OCI-LY7 (cell line): ENCODE data around the gene NTM. TPM values are rescaled to one million over a fixed set of nuclear protein-coding genes. Genes with fewer than 3 reads are reported as not detected.

ENCODE experiments used
- BruUV-seq: library from RNA; stranded (reverse); fragments of 400-500 nt; replicated peaks from 2 replicates; lab custom pipeline; 2021; lab: Mats Ljungman, UMichigan
- CTCF ChIA-PET: fragments of 300-600 bp; sonication (Branson Sonifier 250); formaldehyde crosslinking; loops from one replicate; lab custom pipeline; 2022; ENCODE audit warnings: antibody characterized with exemption; ENCODE audit not compliant: unreplicated experiment; lab: Charles Lee
- POLR2A ChIA-PET: fragments of 300-600 bp; sonication (Branson Sonifier 250); formaldehyde crosslinking; loops from one replicate; lab custom pipeline; 2022; ENCODE audit warnings: antibody characterized with exemption; lab: Charles Lee
- DNase-seq: peaks from one replicate; pipeline ENCODE4 v3.0.0-alpha.2; 2015; ENCODE audit warnings: low spot score
- H2AFZ ChIP-seq: fragments of 200-600 bp; sonication (generic), shearing (Covaris generic); 2 replicates; pipeline ENCODE4 v1.6.1; 2014; ENCODE audit warnings: mild to moderate bottlenecking, antibody characterized with exemption, low read length, moderate library complexity
- H3K27ac ChIP-seq: fragments of 200-600 bp; sonication (generic); 2 replicates; pipeline ENCODE4 v1.5.1; 2014; ENCODE audit warnings: mixed run types, low read depth, mild to moderate bottlenecking, moderate library complexity, low read length, inconsistent platforms; ENCODE audit not compliant: poor library complexity, severe bottlenecking
- H3K36me3 ChIP-seq: fragments of 200-600 bp; sonication (generic); 2 replicates; pipeline ENCODE4 v1.6.1; 2014; ENCODE audit warnings: mild to moderate bottlenecking, antibody characterized with exemption, low read length, moderate library complexity, mixed read lengths; ENCODE audit not compliant: insufficient read depth
- H3K4me1 ChIP-seq: fragments of 200-600 bp; sonication (generic); 2 replicates; pipeline ENCODE4 v1.5.1; 2014; ENCODE audit warnings: mild to moderate bottlenecking, low read length; ENCODE audit not compliant: insufficient read depth, poor library complexity, severe bottlenecking
- H3K4me2 ChIP-seq: fragments of 200-600 bp; sonication (generic); 2 replicates; pipeline ENCODE4 v1.6.1; 2014; ENCODE audit warnings: mild to moderate bottlenecking, low read length
- H3K4me3 ChIP-seq: fragments of 200-600 bp; sonication (generic); 2 replicates; pipeline ENCODE4 v1.5.1; 2014; ENCODE audit warnings: mild to moderate bottlenecking, low read depth, low read length; ENCODE audit not compliant: poor library complexity, severe bottlenecking
- H3K79me2 ChIP-seq: fragments of 200-600 bp; sonication (generic); 2 replicates; pipeline ENCODE4 v1.6.1; 2016; ENCODE audit warnings: low read depth, mild to moderate bottlenecking, low read length, moderate library complexity, mixed read lengths; ENCODE audit not compliant: insufficient read depth
- H3K9me2 ChIP-seq: fragments of 200-600 bp; sonication (generic); 2 replicates; pipeline ENCODE4 v1.6.1; 2016; ENCODE audit warnings: mild to moderate bottlenecking, low read length, mixed read lengths; ENCODE audit not compliant: insufficient read depth
- H3K9me3 ChIP-seq: fragments of 200-600 bp; sonication (generic); 2 replicates; pipeline ENCODE4 v1.6.1; 2014; ENCODE audit warnings: mild to moderate bottlenecking, mixed run types, low read length, mixed read lengths
- H4K20me1 ChIP-seq: fragments of 200-600 bp; sonication (generic); 2 replicates; pipeline ENCODE4 v1.6.1; 2014; ENCODE audit warnings: mild to moderate bottlenecking, antibody characterized with exemption, low read length, moderate library complexity, mixed read lengths; ENCODE audit not compliant: insufficient read depth
- CTCF ChIP-seq: fragments of 200-600 bp; sonication (generic); conservative IDR thresholded peaks from 2 replicates; pipeline ENCODE4 v1.5.1; 2014; ENCODE audit warnings: mild to moderate bottlenecking, antibody characterized with exemption, low read length, moderate library complexity, mixed read lengths
- EZH2phosphoT487 ChIP-seq: fragments of 200-600 bp; sonication (generic); IDR thresholded peaks from 2 replicates; pipeline ENCODE4 v1.6.1; 2018; ENCODE audit warnings: low read depth, borderline replicate concordance, mild to moderate bottlenecking, mixed run types, antibody characterized with exemption, low read length, moderate library complexity, mixed read lengths
- intact Hi-C: fragments of 100-400 bp; cut with micrococcal nuclease; formaldehyde crosslinking; loops from one replicate; pipeline ENCODE4 v1.10.0; 2022; ENCODE audit not compliant: unreplicated experiment
- total RNA-seq, 2 experiments: library from RNA; depleted of rRNA in 1 of 2; stranded (reverse); fragments of >200 nt in 1 of 2; shearing (Covaris generic) in 1 of 2; gene quantifications; 2 replicates each; pipeline ENCODE4 v1.2.3, GENCODE V29; 2014 to 2022

Gene NTM
- total RNA-seq, 2 experiments from 2014 or later: not detected

GRCh38 chr11:131750152-131750551, 379.7 kb downstream of the NTM start:
- BruUV-seq: no TSS peak
- no peaks in the 10 kb centered on the region for H3K9me3 ChIP-seq
- POLR2A ChIA-PET: no interaction called here

GRCh38 chr11:131750692-131751091, 380.3 kb downstream of the NTM start:
- no peaks in the 10 kb centered on the region for H3K9me3 ChIP-seq
- no peak for DNase-seq
- TF ChIP-seq CTCF (no peak), EZH2phosphoT487 (no peak)
- no peaks in the 10 kb centered on the region for H3K36me3 ChIP-seq
- H3K4me3 ChIP-seq: no peak overlapping the region
- no peak overlapping the region for H2AFZ ChIP-seq
- H3K79me2 ChIP-seq: no peaks in the 10 kb centered on the region
- H3K27ac ChIP-seq: no peak overlapping the region
- H4K20me1 ChIP-seq: no peaks in the 10 kb centered on the region
- intact Hi-C loops: no loop called here
- no TSS peak for BruUV-seq
- H3K4me1 ChIP-seq: no peaks in the 10 kb centered on the region
- ChIA-PET CTCF (no interaction called here), POLR2A (no interaction called here)
- no peak overlapping the region for H3K4me2 ChIP-seq
- no peaks in the 10 kb centered on the region for H3K9me2 ChIP-seq

More at GRCh38 chr11:131750152-131750551, 379.7 kb downstream of the NTM start:
- no peak overlapping the region for H3K4me2 ChIP-seq
- CTCF ChIA-PET: no interaction called here
- no peaks in the 10 kb centered on the region for H3K36me3 ChIP-seq
- H2AFZ ChIP-seq: no peak overlapping the region
- intact Hi-C loops: no loop called here
- DNase-seq: no peak
- H3K4me1 ChIP-seq: no peaks in the 10 kb centered on the region
- TF ChIP-seq EZH2phosphoT487: no peak
- no peak for TF ChIP-seq CTCF
- H3K9me2 ChIP-seq: no peaks in the 10 kb centered on the region
- H3K27ac ChIP-seq: no peak overlapping the region
- H4K20me1 ChIP-seq: no peaks in the 10 kb centered on the region
- no peaks in the 10 kb centered on the region for H3K79me2 ChIP-seq
- no peak overlapping the region for H3K4me3 ChIP-seq

GRCh38 chr11:131754671-131755070, 384.3 kb downstream of the NTM start:
- Histone ChIP-seq H3K27ac (no peak overlapping the region), H3K36me3 (no peaks in the 10 kb centered on the region), H2AFZ (no peak overlapping the region), H3K79me2 (no peaks in the 10 kb centered on the region), H3K9me2 (no peaks in the 10 kb centered on the region), H3K4me3 (no peak overlapping the region), H3K4me2 (no peak overlapping the region), H3K4me1 (no peaks in the 10 kb centered on the region), H4K20me1 (no peaks in the 10 kb centered on the region), H3K9me3 (no peaks in the 10 kb centered on the region)
- ChIA-PET POLR2A (no interaction called here), CTCF (no interaction called here)
- no peak for DNase-seq
- TF ChIP-seq EZH2phosphoT487 (no peak), CTCF (no peak)
- BruUV-seq: no TSS peak
- intact Hi-C loops: no loop called here
